GM20431 (cell line): ENCODE measurements around the gene COX5A.

ENCODE experiments used
- in situ Hi-C: fragments of 300-500 bp; cut with MseI, MboI; formaldehyde crosslinking; loops from one replicate; pipeline ENCODE4 v1.15.0; 2020; ENCODE audit warnings: low sequenced_read_pairs; ENCODE audit not compliant: unreplicated experiment

The COX5A gene

DNA sequence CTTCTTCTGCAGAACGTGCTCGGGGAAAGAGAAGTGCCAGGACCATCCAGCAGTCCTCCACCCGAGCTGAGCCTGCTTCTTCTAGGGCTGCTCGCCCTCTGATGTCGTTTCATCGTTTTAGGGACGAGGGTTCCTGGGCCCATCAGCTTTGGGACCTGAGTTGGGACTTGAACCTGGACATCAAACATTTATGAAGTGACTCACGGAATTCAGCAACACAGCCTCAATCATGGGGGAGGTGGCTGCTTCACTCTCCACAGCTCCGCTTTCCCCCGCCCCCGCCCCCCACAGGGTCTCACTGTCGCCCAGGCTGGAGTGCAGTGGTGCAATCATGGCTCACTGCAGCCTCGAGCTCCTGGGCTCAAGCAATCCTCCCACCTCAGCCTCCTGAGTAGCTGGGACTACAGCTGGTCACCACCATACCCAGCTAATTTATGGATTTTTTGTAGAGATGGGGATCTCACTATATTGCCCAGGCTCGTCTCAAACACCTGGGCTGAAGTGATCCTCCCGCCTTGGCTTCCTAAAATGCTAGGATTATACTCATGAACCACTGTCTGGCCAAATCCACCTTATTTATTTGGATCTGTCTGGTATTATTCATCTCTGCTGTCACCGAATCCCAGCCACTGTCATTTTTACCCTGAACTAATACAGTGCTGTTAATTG is 64.0 kb downstream of the COX5A start:
- in situ Hi-C loops, result no loop called here

DNA sequence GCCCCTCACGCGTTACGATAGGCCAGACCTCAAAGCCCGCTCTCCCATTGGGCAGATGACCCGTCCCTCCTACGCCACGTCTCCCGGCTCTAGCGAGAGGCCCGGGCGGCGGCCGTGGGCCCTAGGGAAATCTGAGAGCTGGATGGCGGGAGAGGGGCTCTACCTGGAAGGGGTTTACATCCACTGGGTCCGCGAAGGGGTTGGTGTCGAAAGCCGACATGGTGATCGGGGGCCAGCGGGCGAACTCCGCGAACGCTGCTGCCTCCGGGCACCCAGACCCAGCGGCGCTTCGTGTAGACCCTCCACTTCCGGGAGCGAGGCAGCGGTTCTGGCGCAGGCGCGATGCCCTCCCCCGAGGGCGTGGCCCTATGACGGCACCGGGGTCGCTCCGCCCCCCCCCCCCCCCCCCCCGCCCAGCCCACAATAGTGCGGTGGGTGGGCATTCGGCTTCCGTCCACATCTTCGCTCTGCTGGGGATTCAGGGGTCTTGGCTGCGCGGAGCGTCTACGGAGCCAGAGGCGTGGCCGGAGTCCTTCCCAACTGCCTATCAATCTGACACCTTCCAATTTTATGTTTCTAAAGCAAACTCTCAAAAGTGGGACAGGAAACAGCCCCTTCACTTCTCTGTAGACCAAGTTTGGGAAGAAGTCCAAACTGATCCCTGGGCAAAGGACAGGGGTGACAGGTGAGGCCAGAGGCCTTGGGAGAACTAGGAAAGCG is 64.7 kb downstream of the COX5A start, which contains the start of gene SCAMP2:
SCAMP2 (minus strand) TSS at position 330 of the 720 bp plus-strand sequence; CDS start at position 220, 110 bp downstream.
- in situ Hi-C loops, result no loop called here

DNA sequence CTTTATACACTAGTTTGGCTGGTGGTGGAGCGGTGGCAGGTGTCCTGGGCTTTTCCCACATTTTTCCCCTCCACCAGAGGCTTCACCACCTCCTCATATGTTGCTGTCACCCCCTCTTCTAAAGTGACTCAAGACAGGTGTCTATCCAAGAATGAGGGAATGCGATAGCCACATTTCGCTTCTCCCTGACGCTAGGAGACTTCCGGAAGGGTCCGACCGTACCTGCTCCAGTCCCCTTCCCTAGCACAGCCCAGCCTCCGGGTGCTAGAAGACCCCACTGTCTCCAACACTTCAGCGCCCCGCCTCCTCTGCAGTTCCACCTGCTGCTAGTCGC is 65.2 kb downstream of the COX5A start:
- in situ Hi-C loops, result no loop called here

DNA sequence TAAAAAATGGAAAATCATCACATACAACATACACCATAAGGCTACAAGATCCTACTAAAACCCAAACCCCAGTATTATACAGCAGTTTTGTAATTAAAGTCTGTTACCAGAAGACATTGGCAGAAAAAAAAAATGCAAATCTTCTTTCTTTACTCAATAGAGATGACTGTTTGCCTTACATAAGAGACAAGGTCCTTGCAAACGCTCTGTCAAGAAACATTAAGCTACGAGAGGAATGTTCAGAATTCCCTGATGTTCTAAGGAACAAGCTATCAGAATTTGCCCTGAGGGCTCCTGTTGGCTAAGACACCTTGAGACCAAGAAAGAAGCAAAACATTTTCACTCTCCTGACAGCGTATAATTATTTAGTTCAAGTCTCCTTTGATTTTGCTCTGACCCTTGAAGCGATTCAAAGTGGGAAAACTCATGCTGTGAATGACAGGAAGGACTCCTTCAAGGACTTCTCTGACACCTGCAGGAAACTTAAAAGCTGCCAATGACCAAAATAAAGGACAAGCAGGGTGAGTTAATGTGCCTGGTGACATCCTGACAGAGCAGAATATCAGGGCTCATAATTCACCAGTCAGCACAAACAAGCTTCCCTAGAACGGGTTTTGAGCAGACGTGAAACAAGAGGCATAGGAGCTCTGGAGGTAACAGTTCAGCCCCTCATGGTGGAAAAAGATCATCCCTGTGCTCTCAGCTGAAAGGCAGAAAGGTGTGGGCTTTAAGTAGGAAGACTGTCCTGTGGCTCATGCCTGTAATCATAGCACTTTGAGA is 67.2 kb downstream of the COX5A start:
- in situ Hi-C loops, result no loop called here
